PC-3 (cell line): ENCODE results near the gene C3. TPM values are rescaled to one million over a fixed set of nuclear protein-coding genes. Genes with fewer than 3 reads are reported as not detected.

Experiments
- ATAC-seq: fragments of 200-7000 bp; cut with Tn5 transposase; 2 replicates; pipeline ENCODE4 v1.9.1; 2020; ENCODE audit warnings: mild to moderate bottlenecking, moderate library complexity
- BruUV-seq: library from RNA; stranded (reverse); fragments of 400-500 nt; replicated peaks from 2 replicates; lab custom pipeline; 2021; lab: Mats Ljungman, UMichigan
- CTCF ChIA-PET: fragments of 300-600 bp; sonication (Branson Sonifier 250); formaldehyde crosslinking; loops from one replicate; lab custom pipeline; 2022; ENCODE audit warnings: antibody characterized with exemption; lab: Charles Lee
- POLR2A ChIA-PET: fragments of 300-600 bp; sonication (Branson Sonifier 250); formaldehyde crosslinking; loops from one replicate; lab custom pipeline; 2022; ENCODE audit warnings: antibody characterized with exemption; ENCODE audit not compliant: unreplicated experiment; lab: Charles Lee
- DNase-seq: peaks from one replicate; pipeline ENCODE4 v3.0.0-alpha.2; 2015
- H2AFZ ChIP-seq: fragments of 300-600 bp; sonication (generic); 2 replicates; pipeline ENCODE4 v1.6.0; 2016; ENCODE audit warnings: antibody characterized with exemption, low read length
- H3F3A ChIP-seq: fragments of 300-600 bp; sonication (generic); one replicate; pipeline ENCODE4 v1.6.0; 2017; ENCODE audit warnings: antibody characterized with exemption, low read length, control low read depth, mild to moderate bottlenecking; ENCODE audit not compliant: unreplicated experiment
- H3K27ac ChIP-seq: fragments of 300-600 bp; sonication (generic); 2 replicates; pipeline ENCODE4 v1.5.1; 2016; ENCODE audit warnings: mild to moderate bottlenecking, low read length
- H3K27me3 ChIP-seq: fragments of 300-600 bp; sonication (generic); 2 replicates; pipeline ENCODE4 v1.6.1; 2016; ENCODE audit warnings: low read length, mixed read lengths
- H3K36me3 ChIP-seq: fragments of 300-600 bp; sonication (generic); 2 replicates; pipeline ENCODE4 v1.6.1; 2016; ENCODE audit warnings: low read depth, mixed run types, low read length, mixed read lengths
- H3K4me1 ChIP-seq: fragments of 300-600 bp; sonication (generic); 2 replicates; pipeline ENCODE4 v1.5.1; 2016; ENCODE audit warnings: low read length; ENCODE audit not compliant: insufficient read depth
- H3K4me2 ChIP-seq: fragments of 300-600 bp; sonication (generic); 2 replicates; pipeline ENCODE4 v1.6.0; 2016; ENCODE audit warnings: low read length
- H3K4me3 ChIP-seq: fragments of 300-600 bp; sonication (generic); 2 replicates; pipeline ENCODE4 v1.5.1; 2016; ENCODE audit warnings: mild to moderate bottlenecking, low read length, mixed read lengths
- H3K79me2 ChIP-seq: fragments of 300-600 bp; sonication (generic); 2 replicates; pipeline ENCODE4 v1.6.1; 2017; ENCODE audit warnings: low read length, mixed read lengths
- H3K9ac ChIP-seq: fragments of 300-600 bp; sonication (generic); 2 replicates; pipeline ENCODE4 v1.6.0; 2016; ENCODE audit warnings: mild to moderate bottlenecking, low read length
- H3K9me2 ChIP-seq: fragments of 300-600 bp; sonication (generic); replicated peaks from 2 replicates; pipeline ENCODE4 v1.6.1; 2016; ENCODE audit warnings: mixed run types, low read length, mixed read lengths
- H3K9me3 ChIP-seq: fragments of 300-600 bp; sonication (generic); 2 replicates; pipeline ENCODE4 v1.6.1; 2016; ENCODE audit warnings: low read length, mixed read lengths
- H4K20me1 ChIP-seq: fragments of 300-600 bp; sonication (generic); 2 replicates; pipeline ENCODE4 v1.6.1; 2016; ENCODE audit warnings: low read length, mixed read lengths
- CTCF ChIP-seq: fragments of 300-600 bp; sonication (generic); conservative IDR thresholded peaks from 2 replicates; pipeline ENCODE4 v1.5.1; 2017; ENCODE audit warnings: antibody characterized with exemption, low read depth, mild to moderate bottlenecking, low read length
- EZH2 ChIP-seq: fragments of 300-600 bp; sonication (generic); IDR thresholded peaks from one replicate; pipeline ENCODE4 v1.6.1; 2017; ENCODE audit warnings: antibody characterized with exemption, mild to moderate bottlenecking, low read length; ENCODE audit not compliant: unreplicated experiment
- EZH2phosphoT487 ChIP-seq: fragments of 300-600 bp; sonication (generic); IDR thresholded peaks from 2 replicates; pipeline ENCODE4 v1.6.1; 2018; ENCODE audit warnings: mild to moderate bottlenecking, antibody characterized with exemption, low read length, borderline replicate concordance
- intact Hi-C: fragments of 100-400 bp; cut with micrococcal nuclease; formaldehyde crosslinking; loops from 2 replicates; pipeline ENCODE4 v1.9.0; 2023
- total RNA-seq: library from RNA; depleted of rRNA; stranded (reverse); fragments of >200 nt; gene quantifications from 2 replicates; pipeline ENCODE4 v1.2.3, GENCODE V29; 2014

Gene C3
- total RNA-seq, 1 experiment from 2014 or later, result 13.3 TPM

- H3K9me2 ChIP-seq, result no peaks in the 10 kb centered on the region
- CTCF ChIA-PET, result interaction anchor here (1.1 to 2.3 kb wide), 3 partner anchors 123 to 223 kb away, joined by 6 to 40 read pairs (median 9); no protein-coding TSS in a partner anchor
- POLR2A ChIA-PET, result no interaction called here
- TF ChIP-seq CTCF (no peak; the same call in 1 of the 2 replicates), EZH2 (no peak)
- peak overlapping the region; percentile 67 for H3K4me3 ChIP-seq
- intact Hi-C loops, result loop anchor here (1.0 to 5.0 kb wide), 2 partner anchors 124 to 127 kb away; no protein-coding TSS in a partner anchor
- ATAC-seq (no peak; the same call in 1 of the 2 replicates), DNase-seq (no peak)
- H3K9ac ChIP-seq, result peak overlapping the region; percentile 57
- H3K36me3 ChIP-seq, result peaks cover 12% of the 10 kb centered on the region
- H3F3A ChIP-seq, result no peaks in the 10 kb centered on the region
- no peaks in the 10 kb centered on the region for H3K27me3 ChIP-seq
- peak overlapping the region; percentile 95 for H3K4me2 ChIP-seq
- no peaks in the 10 kb centered on the region for H3K9me3 ChIP-seq
- no peaks in the 10 kb centered on the region for H4K20me1 ChIP-seq
- BruUV-seq, result no TSS peak
- H2AFZ ChIP-seq, result peak overlapping the region; percentile 96
- peak overlapping the region; percentile 50 for H3K27ac ChIP-seq
- H3K4me1 ChIP-seq, result peaks cover 39% of the 10 kb centered on the region
- H3K79me2 ChIP-seq, result peaks cover 50% of the 10 kb centered on the region
Measured at GRCh38 chr19:6738787-6739389, 18.4 kb upstream of the C3 start.

- no peaks in the 10 kb centered on the region for H4K20me1 ChIP-seq
- no peaks in the 10 kb centered on the region for H3F3A ChIP-seq
- H3K4me3 ChIP-seq, result peak overlapping the region; percentile 67; the same call in 1 of the 2 replicates
- intact Hi-C loops, result loop anchor here (1.0 to 5.0 kb wide), 4 partner anchors 29 to 222 kb away; partner anchors contain the start of gene SH2D3A
- peak overlapping the region; percentile 95 for H3K4me2 ChIP-seq
- peak; percentile 35 for ATAC-seq
- DNase-seq, result peak; percentile 100
- peaks cover 32% of the 10 kb centered on the region for H3K4me1 ChIP-seq
- peaks cover 5% of the 10 kb centered on the region for H3K36me3 ChIP-seq
- ChIA-PET CTCF (interaction anchor here (0.6 to 2.3 kb wide), 5 partner anchors 124 to 285 kb away, joined by 6 to 40 read pairs (median 6); no protein-coding TSS in a partner anchor), POLR2A (no interaction called here)
- H3K9ac ChIP-seq, result peak overlapping the region; percentile 57; the same call in 1 of the 2 replicates
- peak overlapping the region; percentile 50 for H3K27ac ChIP-seq
- H3K9me3 ChIP-seq, result no peaks in the 10 kb centered on the region
- TF ChIP-seq CTCF (peak; percentile 92), EZH2 (no peak), EZH2phosphoT487 (no peak)
- H2AFZ ChIP-seq, result peak overlapping the region; percentile 96
- no peaks in the 10 kb centered on the region for H3K27me3 ChIP-seq
- H3K9me2 ChIP-seq, result no peaks in the 10 kb centered on the region
- H3K79me2 ChIP-seq, result peaks cover 47% of the 10 kb centered on the region
- no TSS peak for BruUV-seq
Measured at GRCh38 chr19:6737873-6738786, 17.7 kb upstream of the C3 start.
